HG03095 (cell line): ENCODE results near the gene C15orf39.

Experiments used
- ATAC-seq: cut with Tn5 transposase; IDR thresholded peaks from one replicate; pipeline ENCODE4 v1.9.1; 2021; ENCODE audit warnings: moderate library complexity; ENCODE audit not compliant: unreplicated experiment

Gene C15orf39

GRCh38 chr15:75195122-75195765 lies 6.4 kb upstream of the C15orf39 start:
- ATAC-seq = no peak

GRCh38 chr15:75195766-75196241 lies 5.9 kb upstream of the C15orf39 start:
- ATAC-seq = no peak

- no peak for ATAC-seq
Observed at GRCh38 chr15:75197062-75197630, 4.5 kb upstream of the C15orf39 start.

- no peak for ATAC-seq
Observed at GRCh38 chr15:75198560-75199356, 2.9 kb upstream of the C15orf39 start.

GRCh38 chr15:75199357-75199940 lies 2.2 kb upstream of the C15orf39 start:
- no peak for ATAC-seq

- ATAC-seq = no peak
Observed at GRCh38 chr15:75200391-75200764, 1.3 kb upstream of the C15orf39 start.

- ATAC-seq = no peak
Observed at GRCh38 chr15:75200765-75201615, 692 bp upstream of the C15orf39 start.

- ATAC-seq = no peak
Observed at GRCh38 chr15:75202251-75203016, 752 bp downstream of the C15orf39 start.

- no peak for ATAC-seq
Observed at GRCh38 chr15:75203017-75203907, 1.6 kb downstream of the C15orf39 start.

- ATAC-seq = no peak
Observed at GRCh38 chr15:75203908-75204263, 2.2 kb downstream of the C15orf39 start.

GRCh38 chr15:75204340-75205063 lies 2.8 kb downstream of the C15orf39 start:
- ATAC-seq = peak; percentile 34

- ATAC-seq = no peak
Observed at GRCh38 chr15:75205064-75205395, 3.3 kb downstream of the C15orf39 start.

- no peak for ATAC-seq
Observed at GRCh38 chr15:75206006-75206405, 4.3 kb downstream of the C15orf39 start.

GRCh38 chr15:75206803-75207617 lies 5.3 kb downstream of the C15orf39 start:
- ATAC-seq = no peak

- ATAC-seq = no peak
Observed at GRCh38 chr15:75207618-75208500, 6.2 kb downstream of the C15orf39 start.

- ATAC-seq = no peak
Observed at GRCh38 chr15:75208501-75209288, 7.0 kb downstream of the C15orf39 start.
